Ascending aorta (tissue), 2 donors: Measurements from ENCODE around the gene ASB5. TPM values are rescaled to one million over a fixed set of nuclear protein-coding genes. Genes with fewer than 3 reads are reported as not detected.
"Not testable (repeated sequence)": the region's sequence is repeated elsewhere in the genome, so short reads cannot be mapped to it uniquely, and the experiment has no call there.

Experiments
- DNase-seq, 2 donors: peaks; one replicate each; pipeline ENCODE4 v3.0.0-alpha.2; 2019; ENCODE audit warnings: low spot score in 2 of 2
- H3K27ac ChIP-seq, 2 donors: fragments of 200-600 bp; sonication (generic); one replicate each; pipeline ENCODE4 v1.5.1; 2016 to 2017; ENCODE audit warnings: mild to moderate bottlenecking in 1 of 2
- H3K27me3 ChIP-seq: fragments of 200-600 bp; sonication (generic); one replicate; pipeline ENCODE4 v1.5.1; 2017
- H3K36me3 ChIP-seq, 2 donors: fragments of 200-600 bp; sonication (generic); one replicate each; pipeline ENCODE4 v1.5.1; 2016
- H3K4me1 ChIP-seq, 2 donors: fragments of 200-600 bp; sonication (generic); one replicate each; pipeline ENCODE4 v1.5.1; 2016 to 2017; ENCODE audit warnings: mild to moderate bottlenecking in 1 of 2
- H3K4me3 ChIP-seq, 2 donors: fragments of 200-600 bp; sonication (generic); one replicate each; pipeline ENCODE4 v1.5.1; 2016 to 2017; ENCODE audit warnings: mild to moderate bottlenecking in 1 of 2
- H3K9me3 ChIP-seq, 2 donors: fragments of 200-600 bp; sonication (generic); one replicate each; pipeline ENCODE4 v1.5.1; 2016
- CTCF ChIP-seq, 3 experiments: fragments of 200-600 bp in 2 of 3; fragments of 450-650 bp in 1 of 3; sonication (generic) in 2 of 3; IDR thresholded peaks; one replicate each; pipeline ENCODE4 v1.5.1; 2016 to 2019; ENCODE audit warnings: antibody characterized with exemption in 3 of 3, mild to moderate bottlenecking in 1 of 3, moderate library complexity in 1 of 3
- intact Hi-C: fragments of 100-400 bp; cut with DNase I; formaldehyde crosslinking; loops from one replicate; pipeline ENCODE4 v1.15.1; 2023
- total RNA-seq: library from RNA; depleted of rRNA; stranded (reverse); fragments of >200 nt; gene quantifications from one replicate; pipeline ENCODE4 v1.1.0, GENCODE V29; 2016

Gene ASB5
- total RNA-seq, 1 donor from 2014 or later: not detected

- no peak for DNase-seq
- Histone ChIP-seq H3K4me1 (no peaks in the 10 kb centered on the region), H3K27ac (no peak overlapping the region), H3K4me3 (no peak overlapping the region), H3K9me3 (no peaks in the 10 kb centered on the region), H3K36me3 (no peaks in the 10 kb centered on the region), H3K27me3 (no peaks in the 10 kb centered on the region)
- TF ChIP-seq CTCF (IDR thresholded peaks at IDR 0.05): no peak
- intact Hi-C loops: no loop called here
These were observed 21.5 kb upstream of the ASB5 start for GRCh38 chr4:176290520-176290919.

DNA sequence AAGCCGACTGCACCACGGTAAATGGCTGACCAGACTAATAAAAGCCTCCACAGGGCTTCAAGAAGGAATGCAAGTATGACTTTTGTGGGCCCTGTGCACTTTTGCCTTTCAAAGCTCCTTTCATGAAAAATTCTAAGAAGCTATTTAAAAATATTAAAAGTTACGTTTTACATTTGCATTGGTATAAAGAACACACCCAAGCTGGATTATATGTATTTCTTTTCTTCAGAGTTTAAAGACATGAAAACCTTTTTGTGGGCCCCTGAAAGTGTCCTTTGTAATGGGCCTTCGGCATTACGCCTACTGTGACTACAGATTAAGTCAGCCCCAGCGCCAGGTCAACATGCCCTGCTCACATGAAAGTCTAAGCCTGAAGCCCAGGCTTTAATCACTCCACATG, 20.5 kb upstream of the ASB5 start:
- Histone ChIP-seq H3K36me3 (no peaks in the 10 kb centered on the region), H3K27me3 (no peaks in the 10 kb centered on the region), H3K4me3 (no peak overlapping the region), H3K27ac (no peak overlapping the region), H3K9me3 (no peaks in the 10 kb centered on the region), H3K4me1 (no peaks in the 10 kb centered on the region)
- TF ChIP-seq CTCF (IDR thresholded peaks at IDR 0.05): no peak
- DNase-seq: no peak
- intact Hi-C loops: no loop called here

DNA sequence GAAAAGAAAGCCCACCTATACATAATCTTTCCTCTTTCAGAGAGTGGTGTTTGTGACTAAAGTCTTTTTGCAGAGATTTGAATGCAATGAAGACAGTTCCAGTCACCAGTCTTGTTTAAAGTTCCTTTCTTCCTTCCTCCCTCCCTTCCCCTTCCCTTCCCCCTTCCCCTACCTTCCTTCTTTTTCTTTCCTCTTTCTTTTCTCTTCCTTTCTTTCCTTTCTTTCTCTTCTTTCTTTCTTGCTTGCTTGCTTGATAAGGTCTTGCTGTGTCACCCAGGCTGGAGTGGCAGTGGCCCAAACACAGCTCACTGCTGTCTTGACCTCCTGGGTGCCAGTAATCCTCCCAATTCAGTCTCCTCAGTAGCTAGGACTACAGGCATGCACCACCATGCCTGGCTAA, 19.0 kb upstream of the ASB5 start:
- Histone ChIP-seq H3K9me3 (no peaks in the 10 kb centered on the region), H3K4me1 (no peaks in the 10 kb centered on the region), H3K27me3 (no peaks in the 10 kb centered on the region), H3K36me3 (no peaks in the 10 kb centered on the region), H3K4me3 (no peak overlapping the region), H3K27ac (no peak overlapping the region)
- DNase-seq: no peak
- intact Hi-C loops: no loop called here
- TF ChIP-seq CTCF (IDR thresholded peaks at IDR 0.05): no peak

DNA sequence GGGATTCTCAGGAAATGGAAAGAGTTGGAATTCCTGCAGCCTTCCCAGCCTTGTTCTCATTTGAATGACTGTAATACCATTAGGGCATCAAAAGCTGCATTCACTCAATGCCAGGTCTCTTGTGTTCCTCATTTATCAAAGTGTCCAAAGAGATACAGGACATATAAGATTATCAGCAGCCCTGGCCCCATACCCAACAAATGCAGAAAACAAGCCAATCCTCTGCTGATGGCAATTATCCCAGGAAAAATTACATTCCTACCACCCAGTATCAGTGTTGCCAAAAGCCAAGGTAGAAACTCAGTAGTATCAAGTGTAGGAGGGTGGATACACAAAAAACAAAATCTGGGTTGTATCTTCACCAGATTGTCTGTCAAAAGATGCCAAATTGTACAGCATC, 18.5 kb upstream of the ASB5 start:
- no peaks in the 10 kb centered on the region for H3K36me3 ChIP-seq
- no peak overlapping the region for H3K4me3 ChIP-seq
- H3K27me3 ChIP-seq: no peaks in the 10 kb centered on the region
- no peaks in the 10 kb centered on the region for H3K9me3 ChIP-seq
- no peaks in the 10 kb centered on the region for H3K4me1 ChIP-seq
- DNase-seq: no peak
- H3K27ac ChIP-seq: no peak overlapping the region
- no peak for TF ChIP-seq CTCF (IDR thresholded peaks at IDR 0.05)
- intact Hi-C loops: no loop called here

- intact Hi-C loops: no loop called here
- no peak for TF ChIP-seq CTCF (IDR thresholded peaks at IDR 0.05)
- Histone ChIP-seq H3K4me1 (no peaks in the 10 kb centered on the region), H3K27ac (no peak overlapping the region), H3K4me3 (no peak overlapping the region), H3K27me3 (no peaks in the 10 kb centered on the region), H3K9me3 (no peaks in the 10 kb centered on the region), H3K36me3 (no peaks in the 10 kb centered on the region)
- no peak for DNase-seq
These were observed 17.7 kb upstream of the ASB5 start for GRCh38 chr4:176286728-176287127.

- H3K27ac ChIP-seq, H3K9me3 ChIP-seq, H3K27me3 ChIP-seq, H3K4me3 ChIP-seq, H3K4me1 ChIP-seq, DNase-seq, H3K36me3 ChIP-seq: not testable (repeated sequence)
- intact Hi-C loops: loop anchor here (5.0 kb wide), 1 partner anchor 82 kb away; the partner anchor contains the start of gene SPATA4
These were observed 10.5 kb upstream of the ASB5 start for GRCh38 chr4:176279560-176279959.
